Neural progenitor cell (in vitro differentiated cells): Measurements from ENCODE around the gene PACRG.

ENCODE experiments used
- CTCF ChIP-seq: fragments of 200-600 bp; sonication (generic); IDR thresholded peaks from 2 replicates; pipeline ENCODE4 v1.5.1; 2017; ENCODE audit warnings: antibody characterized with exemption, mild to moderate bottlenecking
- EZH2 ChIP-seq: fragments of 200-600 bp; sonication (generic); IDR thresholded peaks from 2 replicates; pipeline ENCODE4 v1.6.1; 2017; ENCODE audit warnings: antibody characterized with exemption, mild to moderate bottlenecking, moderate library complexity

- TF ChIP-seq CTCF (no peak), EZH2 (no peak)
Observed at GRCh38 chr6:163066200-163066599, 338.4 kb downstream of the PACRG start.
